Globus pallidus (tissue), 1 donor: ENCODE measurements around the gene RPL28.

Experiments
- DNase-seq: peaks from one replicate; pipeline ENCODE4 v3.0.0-alpha.2; 2015; ENCODE audit warnings: low spot score

The RPL28 gene

GRCh38 chr19:55385724-55386492, at the start of gene RPL28:
RPL28 (plus strand) TSS chr19:55385932; CDS start chr19:55386358, 426 bp downstream.
- DNase-seq: peak; percentile 98

DNA sequence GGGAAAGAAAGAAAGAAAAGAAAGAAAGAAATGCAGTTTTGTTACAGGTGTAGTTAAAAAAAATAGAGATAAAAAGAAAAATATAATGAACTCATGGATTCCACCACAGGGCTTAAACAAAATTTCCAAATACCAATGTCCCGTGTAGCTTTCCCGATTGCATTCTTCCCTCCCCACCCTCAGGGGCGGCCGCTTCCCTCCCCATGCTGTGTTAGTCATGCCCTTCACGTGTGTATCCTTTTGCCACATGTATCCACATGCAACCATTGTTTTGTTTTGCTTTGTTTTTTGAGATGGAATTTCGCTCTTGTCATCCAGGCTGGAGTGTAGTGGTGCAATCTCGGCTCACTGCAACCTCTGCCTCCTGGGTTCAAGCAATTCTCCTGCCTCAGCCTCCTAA, 49.6 kb upstream of the RPL28 start:
- no peak for DNase-seq

- peak; percentile 100 for DNase-seq
These were observed 46.4 kb upstream of the RPL28 start, which contains the start of gene KMT5C for GRCh38 chr19:55339105-55339888. KMT5C (plus strand) TSS chr19:55339876; CDS start chr19:55341937, 2,061 bp downstream.

DNA sequence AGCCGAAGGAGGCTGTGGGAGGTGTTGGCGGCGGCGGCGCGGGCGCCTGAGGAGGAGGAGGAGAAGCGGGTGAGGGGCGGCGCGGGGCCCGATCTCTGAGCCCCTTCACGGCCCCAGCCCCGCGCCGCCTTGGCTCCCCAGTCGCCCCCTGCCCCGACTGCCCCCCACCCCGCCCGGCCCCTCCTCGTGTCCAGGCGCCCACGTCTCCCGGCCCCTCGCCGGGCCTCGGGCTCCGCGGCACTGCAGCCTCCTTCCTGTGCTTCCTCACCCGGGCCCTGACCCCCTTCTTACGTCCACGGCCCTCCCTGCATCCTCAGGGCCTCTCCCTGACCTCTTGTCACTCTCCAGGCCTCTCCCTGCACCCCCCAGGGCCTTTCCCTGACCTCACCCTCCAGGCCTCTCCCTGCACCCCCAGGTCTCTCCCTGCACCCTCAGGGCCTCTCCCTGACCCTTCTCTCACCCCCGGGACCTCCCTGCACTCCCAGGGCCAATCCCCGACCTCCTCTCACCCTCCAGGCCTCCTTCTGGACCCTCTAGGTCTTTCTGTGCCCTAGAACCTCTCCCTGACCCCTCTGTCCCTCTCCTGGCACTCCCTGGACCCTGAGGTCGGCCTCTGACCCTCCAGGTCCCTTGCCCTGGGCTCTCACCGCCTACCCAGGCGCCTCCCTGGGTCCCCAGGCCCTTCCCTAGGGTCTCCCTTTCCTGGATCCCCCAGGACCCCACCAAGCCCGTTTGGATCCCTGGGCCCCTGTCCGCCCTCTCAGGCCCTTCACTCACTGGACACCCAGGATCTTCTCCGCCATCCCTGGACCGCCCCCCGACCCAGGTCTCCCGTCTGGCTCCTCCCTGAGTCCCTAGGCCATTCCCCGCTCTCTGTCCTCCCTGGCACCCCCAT, 45.6 kb upstream of the RPL28 start:
- DNase-seq: no peak

GRCh38 chr19:55340784-55341147, 45.0 kb upstream of the RPL28 start:
- DNase-seq: no peak

DNA sequence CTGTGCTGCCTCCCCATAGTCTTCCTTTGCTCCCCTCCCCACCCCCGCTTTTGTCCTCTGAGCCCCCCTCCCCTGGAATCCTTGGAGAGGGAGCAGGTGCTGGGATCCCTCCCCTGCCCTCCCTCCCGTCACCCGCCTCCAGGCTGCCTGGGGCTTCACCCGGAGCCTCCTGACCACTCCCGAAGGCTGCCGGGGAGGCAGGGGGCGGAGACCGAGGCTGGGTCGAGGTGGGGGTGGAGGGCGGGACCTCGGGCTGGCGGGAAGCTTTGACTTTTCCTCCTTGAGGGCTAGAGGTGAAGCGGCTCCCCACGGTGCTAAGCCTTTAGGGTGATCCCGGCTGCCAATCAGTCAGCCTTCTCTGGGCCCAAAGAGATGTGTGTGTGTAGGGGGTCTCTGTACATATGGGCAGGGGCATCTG, 44.6 kb upstream of the RPL28 start:
- DNase-seq: peak; percentile 57

DNA sequence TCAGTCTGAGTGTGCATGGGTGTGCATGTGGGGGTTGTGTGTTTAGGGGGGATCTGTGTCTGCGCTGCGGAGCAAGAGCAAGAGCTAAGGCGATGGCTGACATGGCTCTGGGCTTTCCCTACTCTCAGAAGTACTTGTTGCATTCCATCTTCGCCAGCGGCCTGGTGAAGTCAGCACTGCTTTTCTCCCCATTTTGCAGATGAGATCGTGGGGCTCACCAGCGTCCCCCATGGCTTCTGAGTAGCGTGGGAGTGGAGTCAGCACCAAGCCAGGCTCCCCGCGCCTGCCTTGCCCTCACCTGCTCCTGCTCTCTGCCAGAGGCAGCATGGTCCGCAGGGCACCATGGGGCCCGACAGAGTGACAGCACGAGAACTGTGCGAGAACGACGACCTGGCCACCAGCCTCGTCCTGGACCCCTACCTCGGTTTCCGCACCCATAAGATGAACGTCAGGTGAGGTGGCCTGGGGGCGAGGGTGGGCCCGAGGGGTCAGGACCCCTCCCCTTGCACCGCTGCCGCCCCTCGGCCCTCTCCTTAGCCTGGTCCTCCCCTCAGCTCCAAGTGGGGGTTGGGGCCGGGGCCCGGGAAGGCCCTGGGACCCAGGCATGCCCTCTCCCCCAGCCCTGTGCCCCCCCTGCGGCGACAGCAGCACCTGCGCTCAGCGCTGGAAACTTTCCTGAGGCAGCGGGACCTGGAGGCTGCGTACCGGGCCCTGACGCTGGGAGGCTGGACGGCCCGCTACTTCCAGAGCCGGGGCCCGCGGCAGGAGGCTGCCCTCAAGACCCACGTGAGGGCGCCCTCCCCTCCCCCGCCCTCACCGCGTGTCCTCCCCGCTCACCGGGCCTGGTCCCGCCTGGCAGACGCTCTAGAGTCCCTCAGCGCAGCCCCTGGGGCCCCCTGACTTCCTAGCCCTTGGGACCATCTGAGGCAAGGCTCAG, 43.9 kb upstream of the RPL28 start:
- DNase-seq: no peak

GRCh38 chr19:55344444-55344843, 41.3 kb upstream of the RPL28 start:
- peak; percentile 63 for DNase-seq

DNA sequence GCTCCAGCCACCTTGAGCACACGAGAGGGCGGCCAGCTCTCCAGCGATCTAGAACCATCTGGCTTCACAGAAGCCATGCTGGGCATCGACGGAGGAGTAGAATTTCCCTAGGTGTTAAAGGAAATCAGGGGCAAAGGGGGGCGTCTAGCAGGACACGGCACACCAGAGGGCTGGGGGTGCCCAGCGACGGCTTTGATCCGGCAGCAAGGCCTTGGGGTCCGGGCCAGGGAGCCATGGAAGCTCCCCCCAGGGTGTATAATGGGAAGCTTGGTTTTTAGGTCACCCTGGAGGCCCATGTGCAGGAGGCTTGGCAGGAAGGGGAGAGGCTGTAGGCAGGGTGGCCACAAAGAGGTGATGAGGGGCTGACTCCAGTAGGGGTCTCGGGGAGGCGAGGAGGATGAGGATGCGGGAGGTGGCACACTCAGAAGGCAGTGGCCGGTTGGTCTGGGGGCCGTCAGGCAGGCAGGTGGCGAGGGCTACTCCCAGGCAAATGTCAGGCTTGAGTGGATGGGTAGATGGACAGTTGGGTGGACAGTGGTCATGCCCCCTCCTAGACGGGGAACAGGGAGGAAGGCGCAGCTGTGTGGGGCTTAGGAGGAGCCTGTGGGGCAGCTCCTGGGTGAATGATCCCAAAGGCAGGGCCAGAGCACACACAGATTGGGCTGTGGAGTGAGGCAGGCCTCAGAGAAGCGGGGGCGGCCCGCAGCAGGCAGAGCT, 40.5 kb upstream of the RPL28 start:
- DNase-seq: no peak

DNA sequence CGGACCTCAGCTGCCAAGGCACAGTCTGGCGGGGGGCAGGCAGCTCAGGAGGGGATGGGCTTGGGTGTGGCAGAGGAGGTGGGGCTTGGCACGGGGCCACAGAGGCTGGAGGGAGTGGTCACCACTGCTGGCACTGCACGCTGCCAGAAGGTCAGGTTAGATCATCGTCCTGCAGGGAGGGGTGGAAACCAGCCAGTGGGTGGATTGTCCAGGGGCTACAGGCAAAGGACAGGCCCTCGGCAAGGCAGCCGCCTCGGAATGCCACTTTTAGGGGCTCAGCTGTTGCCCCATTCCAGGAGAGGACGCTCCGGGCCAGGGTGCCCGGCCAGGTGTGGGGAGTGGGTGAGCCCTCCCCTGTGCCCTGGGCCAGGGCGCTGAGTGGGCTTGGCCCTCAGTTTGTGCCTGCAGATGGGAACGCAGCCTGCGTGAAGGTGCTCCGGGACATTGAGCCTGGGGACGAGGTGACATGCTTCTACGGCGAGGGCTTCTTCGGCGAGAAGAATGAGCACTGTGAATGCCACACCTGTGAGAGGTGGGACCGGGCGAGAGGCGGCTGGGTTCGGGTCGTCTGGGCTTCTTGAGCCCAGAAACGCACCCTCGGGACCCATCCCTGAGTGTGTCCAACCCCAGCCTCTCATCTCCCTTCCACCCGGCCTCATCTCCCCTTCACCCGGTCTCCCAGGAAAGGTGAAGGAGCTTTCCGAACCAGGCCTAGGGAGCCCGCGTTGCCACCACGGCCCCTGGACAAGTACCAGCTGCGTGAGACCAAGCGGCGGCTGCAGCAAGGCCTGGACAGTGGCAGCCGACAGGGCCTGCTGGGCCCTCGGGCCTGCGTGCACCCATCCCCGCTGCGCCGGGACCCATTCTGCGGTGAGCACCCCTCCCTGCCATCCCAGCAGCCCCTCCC, 39.7 kb upstream of the RPL28 start:
- DNase-seq: no peak

DNA sequence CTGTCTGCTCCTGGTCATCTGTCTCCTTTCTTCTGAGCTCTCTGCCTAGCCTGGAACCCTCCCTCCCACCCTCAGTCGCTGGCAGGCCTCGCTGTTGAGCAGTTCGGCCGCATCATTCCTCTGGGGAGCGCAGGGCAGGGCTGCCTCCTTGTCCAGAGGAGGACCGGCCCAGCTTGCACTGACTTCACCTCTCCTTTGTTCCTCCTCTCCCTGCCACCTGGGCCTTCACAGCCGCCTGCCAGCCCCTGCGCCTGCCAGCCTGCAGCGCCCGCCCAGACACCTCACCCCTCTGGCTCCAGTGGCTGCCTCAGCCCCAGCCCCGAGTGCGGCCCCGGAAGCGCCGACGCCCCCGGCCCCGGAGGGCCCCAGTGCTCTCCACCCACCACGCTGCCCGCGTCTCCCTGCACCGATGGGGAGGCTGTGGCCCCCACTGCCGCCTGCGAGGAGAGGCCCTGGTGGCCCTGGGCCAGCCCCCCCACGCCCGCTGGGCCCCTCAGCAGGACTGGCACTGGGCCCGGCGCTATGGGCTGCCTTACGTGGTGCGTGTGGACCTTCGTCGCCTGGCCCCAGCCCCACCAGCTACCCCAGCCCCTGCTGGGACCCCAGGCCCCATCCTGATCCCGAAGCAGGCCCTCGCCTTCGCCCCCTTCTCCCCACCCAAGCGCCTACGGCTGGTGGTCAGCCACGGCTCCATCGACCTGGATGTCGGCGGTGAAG, 38.8 kb upstream of the RPL28 start:
- no peak for DNase-seq

- DNase-seq: no peak
These were observed 38.2 kb upstream of the RPL28 start for GRCh38 chr19:55347442-55348009.

DNA sequence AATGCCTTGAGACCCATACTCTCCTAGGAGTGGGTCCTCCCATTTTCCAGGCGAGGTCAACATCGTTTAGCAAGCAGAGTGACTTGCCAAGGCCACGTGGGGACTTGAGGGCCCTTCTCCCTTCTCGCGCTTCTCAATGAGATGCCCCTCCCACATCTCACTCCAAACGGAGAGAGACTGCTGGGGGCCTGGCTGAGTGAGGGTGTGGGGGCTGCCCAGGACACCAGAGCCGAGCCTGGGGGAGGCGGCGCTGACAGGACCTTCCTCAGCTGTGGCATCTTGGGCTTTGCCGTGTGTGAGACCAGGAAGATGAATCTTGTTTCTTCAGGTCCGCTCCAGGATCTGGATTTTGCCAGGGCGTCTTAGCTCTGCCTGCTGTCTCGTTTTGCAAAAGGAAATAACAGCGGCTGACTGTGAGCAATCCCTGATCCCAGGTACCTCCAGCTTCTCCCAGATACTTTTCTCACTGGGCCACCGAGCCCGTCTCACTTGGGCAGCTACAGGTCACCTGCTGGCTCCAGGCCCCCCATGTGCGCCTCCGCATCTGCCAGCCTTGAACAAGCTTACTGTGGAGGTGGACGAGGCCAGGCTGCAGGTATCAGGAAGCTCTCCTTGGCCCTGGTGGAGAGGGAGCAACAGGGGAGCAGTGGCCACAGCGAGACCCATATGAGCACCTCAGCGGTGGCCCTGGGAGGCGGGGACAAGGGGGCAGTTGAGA, 37.3 kb upstream of the RPL28 start:
- no peak for DNase-seq

GRCh38 chr19:55350620-55351315, 35.0 kb upstream of the RPL28 start:
- no peak for DNase-seq

DNA sequence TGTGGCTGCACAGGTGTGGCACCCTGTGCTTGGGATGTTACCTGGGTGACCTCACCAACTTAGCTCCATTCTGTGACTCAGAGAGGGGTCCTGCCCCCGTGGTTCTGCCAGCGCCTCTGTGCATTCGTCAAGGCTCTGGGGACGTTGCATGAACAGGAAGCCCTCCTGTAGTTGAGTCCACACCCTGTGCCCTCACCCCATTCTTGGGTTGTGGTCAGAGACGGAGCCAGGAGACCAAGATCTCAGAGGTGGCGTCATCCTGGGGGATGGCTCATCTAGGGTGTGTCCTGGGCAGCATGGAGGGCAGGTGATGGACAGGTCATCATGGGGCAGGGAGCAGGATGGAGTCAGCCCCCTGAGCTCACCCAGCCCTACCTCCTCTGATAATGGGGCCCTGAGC, 33.7 kb upstream of the RPL28 start:
- no peak for DNase-seq

- no peak for DNase-seq
These were observed 33.1 kb upstream of the RPL28 start for GRCh38 chr19:55352549-55353145.

DNA sequence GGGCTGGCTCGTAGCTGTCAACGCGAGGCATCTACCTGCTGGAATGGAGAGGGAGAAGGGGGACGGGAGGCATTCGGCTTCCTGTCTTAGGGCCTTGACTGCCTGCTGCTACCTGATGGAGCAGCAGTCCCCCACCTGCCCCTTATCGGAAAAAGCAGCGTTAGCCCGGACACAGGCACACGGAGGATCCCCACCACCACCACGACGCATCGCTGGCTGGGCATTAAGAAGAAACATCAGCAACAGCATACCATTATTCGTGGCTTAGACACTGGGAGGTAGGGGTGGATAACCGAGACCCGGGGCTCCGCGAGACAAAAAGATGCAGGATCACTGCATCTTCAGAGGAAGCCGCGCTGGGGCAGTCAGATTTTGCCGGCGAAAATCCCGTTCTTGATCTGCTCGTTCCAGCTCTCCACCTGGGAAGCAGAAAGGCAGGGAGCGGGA, 32.4 kb upstream of the RPL28 start:
- no peak for DNase-seq
